H9 (cell line): ENCODE results near the gene DPP7. TPM values are rescaled to one million over a fixed set of nuclear protein-coding genes. Genes with fewer than 3 reads are reported as not detected.

Experiments used
- DNase-seq: peaks from one replicate; pipeline ENCODE4 v3.0.0-alpha.2; 2017
- H2AFZ ChIP-seq: one replicate; pipeline ENCODE4 v1.6.1; 2013; ENCODE audit warnings: mild to moderate bottlenecking, low read length, control low read depth, moderate library complexity
- H2AK5ac ChIP-seq: 2 replicates; pipeline ENCODE4 v1.6.1; 2013; ENCODE audit warnings: low read length, control low read depth, mixed read lengths; ENCODE audit not compliant: insufficient read length
- H2BK120ac ChIP-seq: one replicate; pipeline ENCODE4 v1.6.1; 2013; ENCODE audit warnings: low read depth, mild to moderate bottlenecking, low read length, control low read depth, inconsistent platforms; ENCODE audit not compliant: poor library complexity, severe bottlenecking
- H2BK12ac ChIP-seq: 2 replicates; pipeline ENCODE4 v1.6.1; 2013; ENCODE audit warnings: low read length, control low read depth, mixed read lengths, low read depth; ENCODE audit not compliant: insufficient read length
- H2BK15ac ChIP-seq: 2 replicates; pipeline ENCODE4 v1.6.1; 2013; ENCODE audit warnings: low read depth, low read length, control low read depth
- H2BK20ac ChIP-seq: one replicate; pipeline ENCODE4 v1.6.1; 2013; ENCODE audit warnings: low read depth, mild to moderate bottlenecking, low read length, control low read depth, inconsistent platforms; ENCODE audit not compliant: poor library complexity, severe bottlenecking
- H2BK5ac ChIP-seq: 2 replicates; pipeline ENCODE4 v1.6.1; 2013; ENCODE audit warnings: low read length, control low read depth, mixed read lengths; ENCODE audit not compliant: insufficient read length
- H3K14ac ChIP-seq: 2 replicates; pipeline ENCODE4 v1.6.1; 2013; ENCODE audit warnings: low read length, control low read depth; ENCODE audit not compliant: insufficient read depth
- H3K18ac ChIP-seq: 2 replicates; pipeline ENCODE4 v1.6.1; 2013; ENCODE audit warnings: low read depth, mild to moderate bottlenecking, mixed read lengths, low read length, control low read depth; ENCODE audit not compliant: insufficient read length
- H3K23ac ChIP-seq: 2 replicates; pipeline ENCODE4 v1.6.1; 2013; ENCODE audit warnings: low read length, control low read depth, mixed read lengths, low read depth; ENCODE audit not compliant: insufficient read length
- H3K23me2 ChIP-seq: 2 replicates; pipeline ENCODE4 v1.6.1; 2013; ENCODE audit warnings: low read depth, mild to moderate bottlenecking, mixed read lengths, low read length, control low read depth; ENCODE audit not compliant: insufficient read length, poor library complexity, severe bottlenecking
- H3K27ac ChIP-seq: 2 replicates; pipeline ENCODE4 v1.5.1; 2013; ENCODE audit warnings: low read length, control low read depth, mixed read lengths, low read depth; ENCODE audit not compliant: insufficient read length
- H3K27me3 ChIP-seq: 2 replicates; pipeline ENCODE4 v1.6.1; 2013; ENCODE audit warnings: low read length, control low read depth, inconsistent platforms; ENCODE audit not compliant: insufficient read depth
- H3K4ac ChIP-seq: 2 replicates; pipeline ENCODE4 v1.6.1; 2013; ENCODE audit warnings: low read depth, mild to moderate bottlenecking, control low read depth, inconsistent platforms, low read length, moderate library complexity
- H3K4me1 ChIP-seq: 2 replicates; pipeline ENCODE4 v1.6.1; 2013; ENCODE audit warnings: low read length, control low read depth, inconsistent platforms; ENCODE audit not compliant: insufficient read depth
- H3K4me2 ChIP-seq: 2 replicates; pipeline ENCODE4 v1.6.1; 2013; ENCODE audit warnings: low read length, control low read depth, mixed read lengths; ENCODE audit not compliant: insufficient read length, insufficient read depth
- H3K56ac ChIP-seq: 2 replicates; pipeline ENCODE4 v1.6.1; 2013; ENCODE audit warnings: low read depth, mild to moderate bottlenecking, mixed read lengths, low read length, control low read depth; ENCODE audit not compliant: insufficient read length
- H3K79me1 ChIP-seq: 2 replicates; pipeline ENCODE4 v1.6.1; 2013; ENCODE audit warnings: low read depth, mild to moderate bottlenecking, moderate library complexity, low read length, control low read depth, inconsistent platforms; ENCODE audit not compliant: insufficient read depth, poor library complexity, severe bottlenecking
- H3K79me2 ChIP-seq: 2 replicates; pipeline ENCODE4 v1.6.1; 2013; ENCODE audit warnings: low read length, control low read depth, inconsistent platforms; ENCODE audit not compliant: insufficient read depth
- H3K9ac ChIP-seq: 2 replicates; pipeline ENCODE4 v1.6.1; 2013; ENCODE audit warnings: low read length, control low read depth, mixed read lengths; ENCODE audit not compliant: insufficient read length; ENCODE audit errors: extremely low read depth
- H3K9me3 ChIP-seq: one replicate; pipeline ENCODE4 v1.6.1; 2013; ENCODE audit warnings: low read depth, low read length, inconsistent platforms; ENCODE audit not compliant: control insufficient read depth
- H3T11ph ChIP-seq: one replicate; pipeline ENCODE4 v1.6.1; 2013; ENCODE audit warnings: mild to moderate bottlenecking, low read length, control low read depth, inconsistent platforms
- H4K20me1 ChIP-seq: one replicate; pipeline ENCODE4 v1.6.1; 2013; ENCODE audit not compliant: control insufficient read depth, insufficient read length, insufficient read depth
- H4K5ac ChIP-seq: 2 replicates; pipeline ENCODE4 v1.6.1; 2013; ENCODE audit warnings: low read depth, mild to moderate bottlenecking, mixed read lengths, low read length, control low read depth; ENCODE audit not compliant: insufficient read length
- H4K8ac ChIP-seq: replicated peaks from 2 replicates; pipeline ENCODE4 v1.6.1; 2013; ENCODE audit warnings: low read length, control low read depth, mixed read lengths, low read depth; ENCODE audit not compliant: insufficient read length
- H4K91ac ChIP-seq: 2 replicates; pipeline ENCODE4 v1.6.1; 2013; ENCODE audit warnings: low read depth, mild to moderate bottlenecking, moderate library complexity, mixed read lengths, low read length, control low read depth; ENCODE audit not compliant: insufficient read length
- H3K27ac Mint-ChIP-seq, 3 experiments: 2 replicates in 2 of 3; 3 replicates in 1 of 3; pipeline ENCODE4 v1.8.0; 2020 to 2021; ENCODE audit warnings: mixed read lengths in 3 of 3, mild to moderate bottlenecking in 1 of 3, moderate library complexity in 1 of 3
- H3K27me3 Mint-ChIP-seq: 2 replicates; pipeline ENCODE4 v1.8.0; 2021; ENCODE audit warnings: low read depth, mild to moderate bottlenecking, moderate library complexity, mixed read lengths
- H3K36me3 Mint-ChIP-seq, 3 experiments: 2 replicates in 2 of 3; 3 replicates in 1 of 3; pipeline ENCODE4 v1.8.0; 2020 to 2021; ENCODE audit warnings: low read depth in 3 of 3, mixed read lengths in 3 of 3; ENCODE audit not compliant: insufficient read depth in 1 of 3
- H3K4me1 Mint-ChIP-seq, 2 experiments: 2 replicates each; pipeline ENCODE4 v1.8.0; 2020; ENCODE audit warnings: mixed read lengths in 2 of 2
- H3K4me3 Mint-ChIP-seq, 2 experiments: 2 replicates in 1 of 2; 3 replicates in 1 of 2; pipeline ENCODE4 v1.8.0; 2020 to 2021; ENCODE audit warnings: mild to moderate bottlenecking in 2 of 2, mixed read lengths in 2 of 2, moderate library complexity in 1 of 2
- H3K9me3 Mint-ChIP-seq, 2 experiments: 2 replicates in 1 of 2; 3 replicates in 1 of 2; pipeline ENCODE4 v1.8.0; 2020; ENCODE audit warnings: mild to moderate bottlenecking in 2 of 2, mixed read lengths in 2 of 2, moderate library complexity in 1 of 2
- CTCF ChIP-seq: fragments of 200-600 bp; sonication (generic); conservative IDR thresholded peaks from 3 replicates; pipeline ENCODE4 v1.8.0; 2021; ENCODE audit warnings: antibody characterized with exemption, mild to moderate bottlenecking
- WGBS: extraction: QIAGEN DNeasy Blood & Tissue Kit; methylation state at CpG from one replicate; pipeline ENCODE4 v1.1.7; 2013; ENCODE audit warnings: missing lambda C conversion rate, low lambda C conversion rate, mixed read lengths; ENCODE audit not compliant: insufficient read length; ENCODE audit errors: extremely low coverage; 5-methylcytosine and 5-hydroxymethylcytosine counted together
- total RNA-seq: library from RNA; stranded (reverse); gene quantifications from 2 replicates; pipeline ENCODE4 v1.2.1, GENCODE V29; 2021

The DPP7 gene
- total RNA-seq, 1 experiment from 2014 or later = 29.4 TPM

GRCh38 chr9:137099231-137099630, 15.3 kb downstream of the DPP7 start:
- TF ChIP-seq CTCF = no peak
- peaks cover 11 to 31% (median 23%) of the 10 kb centered on the region in 3 experiments for H3K36me3 Mint-ChIP-seq
- Histone ChIP-seq H3K4me2 (no peak overlapping the region), H3K79me2 (no peaks in the 10 kb centered on the region), H2AFZ (no peak overlapping the region), H4K5ac (no peak overlapping the region), H3K56ac (no peak overlapping the region), H3K23ac (no peak overlapping the region), H3K79me1 (no peaks in the 10 kb centered on the region), H3K14ac (no peak overlapping the region), H4K20me1 (no peaks in the 10 kb centered on the region), H2BK20ac (no peak overlapping the region), H2BK5ac (no peak overlapping the region), H3K4ac (no peak overlapping the region), H2AK5ac (no peak overlapping the region), H3K9me3 (peaks cover 16% of the 10 kb centered on the region), H3K18ac (no peak overlapping the region), H3K9ac (no peak overlapping the region), H3K27ac (no peak overlapping the region), H3T11ph (no peak overlapping the region), H3K23me2 (no peaks in the 10 kb centered on the region), H2BK12ac (no peak overlapping the region), H2BK120ac (no peak overlapping the region), H3K27me3 (no peaks in the 10 kb centered on the region), H4K8ac (no peak overlapping the region), H2BK15ac (no peak overlapping the region), H4K91ac (no peak overlapping the region), H3K4me1 (no peaks in the 10 kb centered on the region)
- H3K27ac Mint-ChIP-seq = no peak overlapping the region; a peak in 1 of 7 replicates
- H3K4me1 Mint-ChIP-seq = no peaks in the 10 kb centered on the region
- peaks cover 3 to 7% of the 10 kb centered on the region in 2 experiments; a peak in 4 of 5 replicates for H3K9me3 Mint-ChIP-seq
- DNase-seq = no peak
- no peak overlapping the region for H3K4me3 Mint-ChIP-seq
- WGBS = no CpG with 5 or more reads among the region's 14 CpGs
- no peaks in the 10 kb centered on the region; the same call in 1 of the 2 replicates for H3K27me3 Mint-ChIP-seq
